ENCODE data around the gene SLC7A9.

DNA sequence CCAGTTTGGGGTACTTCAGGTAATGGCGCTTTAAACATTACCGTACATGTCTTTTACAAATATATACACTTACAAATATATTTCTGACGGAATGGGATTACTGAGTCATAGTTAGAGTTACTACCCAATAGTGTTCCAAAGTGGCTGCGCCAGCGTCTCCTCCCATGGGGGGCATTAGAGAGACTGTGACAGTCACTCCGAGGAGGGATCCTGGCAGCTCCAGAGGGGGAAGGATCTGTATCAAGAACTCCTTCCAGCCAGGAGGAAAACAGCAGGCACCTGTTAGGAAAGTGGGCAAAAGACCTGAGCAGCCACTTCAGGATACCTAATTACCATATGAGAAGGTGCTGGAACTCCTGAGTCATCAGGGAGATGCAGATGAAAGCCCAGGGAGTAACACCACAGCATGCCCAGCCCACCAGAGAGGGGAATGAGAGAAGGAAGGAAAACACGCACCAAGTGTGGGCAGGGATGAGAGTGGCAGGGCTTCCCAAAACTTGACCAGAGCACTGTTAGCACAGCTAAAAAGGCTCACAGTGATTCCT is 52.9 kb downstream of the SLC7A9 start:
- TF ChIP-seq CTCF (conservative IDR thresholded peaks at IDR 0.05; ENCODE audit: low read depth in 2 of 2) (no peak), EZH2 (IDR thresholded peaks at IDR 0.05; ENCODE audit: low read depth, unreplicated experiment) (no peak), CREB1 (CRISPR knock-in tag; IDR thresholded peaks at IDR 0.05; ENCODE audit: low read depth) (no peak), REST (IDR thresholded peaks at IDR 0.05; ENCODE audit: unreplicated experiment) (no peak), POLR2AphosphoS5 (IDR thresholded peaks at IDR 0.05; ENCODE audit: low read depth) (no peak), JUNB (IDR thresholded peaks at IDR 0.05; ENCODE audit: unreplicated experiment) (no peak), STAT1 (IDR thresholded peaks at IDR 0.05; ENCODE audit: unreplicated experiment) (no peak), ZNF114 (CRISPR knock-in tag; IDR thresholded peaks at IDR 0.05) (no peak), EZH2phosphoT487 (IDR thresholded peaks at IDR 0.05; ENCODE audit: unreplicated experiment) (no peak)

All from GM23338 (cell line).